SK-N-SH (cell line): ENCODE measurements around the gene HS6ST3. TPM values are rescaled to one million over a fixed set of nuclear protein-coding genes. Genes with fewer than 3 reads are reported as not detected.

Experiments used
- CTCF ChIA-PET: fragments of 300-600, 350-600 bp; formaldehyde crosslinking; extraction: SDS; loops from one replicate; lab custom pipeline; 2021; lab: Yijun Ruan, JAX
- POLR2A ChIA-PET: fragments of 350-600 bp; sonication (Branson Sonifier 250); formaldehyde crosslinking; extraction: SDS; loops from one replicate; lab custom pipeline; 2020; ENCODE audit warnings: antibody characterized with exemption, inconsistent platforms; lab: Yijun Ruan, JAX
- DNase-seq: peaks from one replicate; pipeline ENCODE4 v3.0.0; 2012
- H2AFZ ChIP-seq: fragments of 200-600 bp; sonication (generic); 2 replicates; pipeline ENCODE4 v1.8.1; 2016; ENCODE audit warnings: antibody characterized with exemption, mild to moderate bottlenecking, low read depth
- H3F3A ChIP-seq: fragments of 200-600 bp; sonication (generic); replicated peaks from 2 replicates; pipeline ENCODE3; 2016; ENCODE audit warnings: antibody characterized with exemption, mild to moderate bottlenecking; ENCODE audit not compliant: insufficient read depth
- H3K27ac ChIP-seq, 2 experiments: fragments of 200-500 bp in 1 of 2; fragments of 200-600 bp in 1 of 2; sonication (Bioruptor generic) in 1 of 2; sonication (generic), shearing (Covaris generic) in 1 of 2; 2 replicates each; pipeline versions ENCODE4 v1.5.1 to v1.6.1; 2014 to 2016; ENCODE audit warnings: low read depth in 2 of 2, inconsistent platforms in 1 of 2, low read length in 1 of 2, mild to moderate bottlenecking in 1 of 2, mixed read lengths in 1 of 2
- H3K27me3 ChIP-seq: fragments of 200-600 bp; sonication (generic), shearing (Covaris generic); 2 replicates; pipeline ENCODE4 v1.6.1; 2016; ENCODE audit warnings: mixed run types; ENCODE audit not compliant: insufficient read depth
- H3K36me3 ChIP-seq, 2 experiments: fragments of 200-500 bp in 1 of 2; fragments of 200-600 bp in 1 of 2; sonication (Bioruptor generic) in 1 of 2; sonication (generic) in 1 of 2; replicated peaks in 1 of 2; 2 replicates each; pipeline versions ENCODE3 to v1.5.1; 2014 to 2016; ENCODE audit warnings: low read length in 1 of 2, mild to moderate bottlenecking in 1 of 2; ENCODE audit not compliant: insufficient read depth in 2 of 2, control insufficient read depth in 1 of 2
- H3K4me1 ChIP-seq, 2 experiments: fragments of 200-500 bp in 1 of 2; fragments of 200-600 bp in 1 of 2; sonication (Bioruptor generic) in 1 of 2; sonication (generic), shearing (Covaris generic) in 1 of 2; 2 replicates each; pipeline versions ENCODE4 v1.5.1 to v1.6.1; 2014 to 2016; ENCODE audit warnings: low read depth in 1 of 2, low read length in 1 of 2, mixed run types in 1 of 2; ENCODE audit not compliant: insufficient read depth in 2 of 2, control insufficient read depth in 1 of 2
- H3K4me2 ChIP-seq: fragments of 200-600 bp; sonication (generic), shearing (Covaris generic); 2 replicates; pipeline ENCODE4 v1.6.1; 2017; ENCODE audit warnings: mixed run types
- H3K4me3 ChIP-seq, 2 experiments: fragments of 200-500 bp in 1 of 2; fragments of 200-600 bp in 1 of 2; sonication (Bioruptor generic) in 1 of 2; sonication (generic), shearing (Covaris generic) in 1 of 2; 2 replicates each; pipeline versions ENCODE4 v1.5.1 to v1.8.1; 2014 to 2016; ENCODE audit warnings: low read depth in 2 of 2, inconsistent platforms in 1 of 2, low read length in 1 of 2, mild to moderate bottlenecking in 1 of 2, mixed read lengths in 1 of 2, moderate library complexity in 1 of 2
- H3K79me2 ChIP-seq: fragments of 200-600 bp; sonication (generic); 2 replicates; pipeline ENCODE4 v1.8.1; 2017; ENCODE audit warnings: mild to moderate bottlenecking; ENCODE audit not compliant: insufficient read depth
- H3K9ac ChIP-seq: fragments of 200-600 bp; sonication (generic); 2 replicates; pipeline ENCODE4 v1.6.1; 2017; ENCODE audit warnings: mixed run types
- H3K9me2 ChIP-seq: fragments of 200-600 bp; sonication (generic); 2 replicates; pipeline ENCODE4 v1.6.1; 2017; ENCODE audit warnings: mixed run types
- H3K9me3 ChIP-seq: fragments of 200-600 bp; sonication (generic); 2 replicates; pipeline ENCODE4 v1.6.1; 2017; ENCODE audit warnings: mixed run types, mild to moderate bottlenecking, moderate library complexity
- H4K20me1 ChIP-seq: fragments of 200-600 bp; sonication (generic); 2 replicates; pipeline ENCODE4 v1.6.1; 2017; ENCODE audit warnings: mild to moderate bottlenecking, mixed run types; ENCODE audit not compliant: insufficient read depth
- CHD2 ChIP-seq: fragments of 150-350 bp; IDR thresholded peaks from 2 replicates; pipeline ENCODE4 v1.6.1; 2018; ENCODE audit warnings: low read length; ENCODE audit not compliant: partially characterized antibody
- CTCF ChIP-seq: fragments of 200-600 bp; sonication (generic); IDR thresholded peaks from 2 replicates; pipeline ENCODE4 v1.6.1; 2017; ENCODE audit warnings: antibody characterized with exemption, mild to moderate bottlenecking, moderate library complexity
- ELF1 ChIP-seq: IDR thresholded peaks from 2 replicates; pipeline ENCODE4 v1.4.0; 2012
- EP300 ChIP-seq, 2 experiments: IDR thresholded peaks; 2 replicates each; pipeline versions ENCODE4 v1.4.0 to v1.6.1; 2012; ENCODE audit warnings: borderline replicate concordance in 1 of 2, low read depth in 1 of 2, low read length in 1 of 2
- EZH2phosphoT487 ChIP-seq: fragments of 200-600 bp; sonication (generic); IDR thresholded peaks from 2 replicates; pipeline ENCODE4 v1.6.1; 2017; ENCODE audit warnings: low read depth, mixed run types, mild to moderate bottlenecking, antibody characterized with exemption, moderate library complexity, borderline replicate concordance
- FOXJ3 ChIP-seq: sonication (generic); formaldehyde crosslinking; IDR thresholded peaks from 2 replicates; pipeline ENCODE4 v1.5.1; 2020; ENCODE audit warnings: mild to moderate bottlenecking, missing genetic modification reagents
- FOXM1 ChIP-seq: IDR thresholded peaks from 2 replicates; pipeline ENCODE4 v1.4.0; 2012; ENCODE audit warnings: low read depth, mild to moderate bottlenecking
- GATA2 ChIP-seq: sonication (generic); formaldehyde crosslinking; IDR thresholded peaks from 2 replicates; pipeline ENCODE4 v1.5.0; 2020; ENCODE audit warnings: mild to moderate bottlenecking, missing genetic modification reagents
- NFIC ChIP-seq: IDR thresholded peaks from 2 replicates; pipeline ENCODE4 v1.4.0; 2012; ENCODE audit warnings: borderline replicate concordance
- NRF1 ChIP-seq: IDR thresholded peaks from 2 replicates; pipeline ENCODE4 v1.6.1; 2012; ENCODE audit warnings: low read depth, mild to moderate bottlenecking, low read length
- POLR2AphosphoS5 ChIP-seq: IDR thresholded peaks from 2 replicates; pipeline ENCODE4 v1.6.1; 2012; ENCODE audit warnings: low read depth, low read length
- RAD21 ChIP-seq: IDR thresholded peaks from 2 replicates; pipeline ENCODE4 v1.6.1; 2012; ENCODE audit warnings: mild to moderate bottlenecking, low read length
- RCOR1 ChIP-seq: fragments of 150-350 bp; IDR thresholded peaks from 2 replicates; pipeline ENCODE4 v1.6.1; 2017; ENCODE audit warnings: antibody characterized with exemption, low read length
- RFX5 ChIP-seq: IDR thresholded peaks from 2 replicates; pipeline ENCODE4 v1.6.1; 2012; ENCODE audit warnings: mild to moderate bottlenecking, improper control_type of control experiment, low read length
- TAF1 ChIP-seq: IDR thresholded peaks from 2 replicates; pipeline ENCODE4 v1.6.1; 2012; ENCODE audit warnings: low read depth, mild to moderate bottlenecking, low read length, moderate library complexity, borderline replicate concordance
- TCF12 ChIP-seq: IDR thresholded peaks from 2 replicates; pipeline ENCODE4 v1.4.0; 2012
- WGBS: methylation state at CpG from one replicate; pipeline ENCODE4 v1.1.6; 2017; ENCODE audit warnings: low lambda C conversion rate; 5-methylcytosine and 5-hydroxymethylcytosine counted together
- polyA plus RNA-seq, 3 experiments: library from polyadenylated mRNA; depleted of rRNA; stranded (reverse); fragments of >200 nt; gene quantifications; 2 replicates each; pipeline ENCODE4 v1.2.3, GENCODE V29; 2012
- TF ChIP-seq, protein P1 (sequence below): IDR thresholded peaks from 2 replicates; pipeline ENCODE4 v1.4.0; 2012; ENCODE audit warnings: low read depth, borderline replicate concordance
- TF ChIP-seq, protein P2 (sequence below): IDR thresholded peaks from 2 replicates; pipeline ENCODE4 v1.4.0; 2012; ENCODE audit warnings: low read depth, borderline replicate concordance

Gene HS6ST3
- polyA plus RNA-seq, 1 of the 3 experiments (the other 2 are of a cell fraction): under 0.01 TPM

- CTCF ChIA-PET: no interaction called here
- H3K27me3 ChIP-seq: no peaks in the 10 kb centered on the region
- H3K4me1 ChIP-seq: no peaks in the 10 kb centered on the region
- 43% methylated on average over 6 of the region's 6 CpGs for WGBS
- no peaks in the 10 kb centered on the region for H3K79me2 ChIP-seq
- H3K9me3 ChIP-seq: no peaks in the 10 kb centered on the region
- H4K20me1 ChIP-seq: no peaks in the 10 kb centered on the region
- POLR2A ChIA-PET: no interaction called here
- no peaks in the 10 kb centered on the region for H3K9me2 ChIP-seq
- no peaks in the 10 kb centered on the region for H3F3A ChIP-seq
- TF ChIP-seq POLR2AphosphoS5 (no peak), FOXM1 (no peak)
- no peak overlapping the region for H3K4me3 ChIP-seq
- DNase-seq: no peak
- no peak overlapping the region for H3K4me2 ChIP-seq
- H3K9ac ChIP-seq: no peak overlapping the region
- no peak overlapping the region for H2AFZ ChIP-seq
- H3K36me3 ChIP-seq: no peaks in the 10 kb centered on the region
- H3K27ac ChIP-seq: no peak overlapping the region
Measured at GRCh38 chr13:96696389-96696900, 606.5 kb downstream of the HS6ST3 start.

DNA sequence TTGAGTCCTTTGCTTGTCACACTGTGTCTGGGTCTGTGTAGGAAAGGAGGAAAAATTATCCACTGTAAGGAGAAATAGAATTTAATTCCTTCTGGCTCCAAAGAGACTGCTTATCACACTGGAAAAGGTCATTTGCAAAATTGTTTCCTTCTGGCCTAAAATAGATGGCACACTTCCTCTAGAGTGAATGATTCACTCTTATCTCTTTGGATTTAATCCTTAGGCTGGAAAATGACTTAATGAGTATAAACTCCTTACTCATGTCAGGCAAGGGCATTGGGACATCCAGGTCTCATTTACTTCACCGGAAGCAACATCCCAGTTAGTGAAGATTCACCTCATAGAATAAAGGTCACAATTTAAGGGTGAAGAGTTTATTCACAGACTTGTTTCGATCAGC is 610.8 kb downstream of the HS6ST3 start:
- TF ChIP-seq RAD21: no peak
- TF ChIP-seq NFIC: no peak
- TF ChIP-seq, protein P1, sequence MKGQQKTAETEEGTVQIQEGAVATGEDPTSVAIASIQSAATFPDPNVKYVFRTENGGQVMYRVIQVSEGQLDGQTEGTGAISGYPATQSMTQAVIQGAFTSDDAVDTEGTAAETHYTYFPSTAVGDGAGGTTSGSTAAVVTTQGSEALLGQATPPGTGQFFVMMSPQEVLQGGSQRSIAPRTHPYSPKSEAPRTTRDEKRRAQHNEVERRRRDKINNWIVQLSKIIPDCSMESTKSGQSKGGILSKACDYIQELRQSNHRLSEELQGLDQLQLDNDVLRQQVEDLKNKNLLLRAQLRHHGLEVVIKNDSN: no peak
- no peak for TF ChIP-seq POLR2AphosphoS5
- TF ChIP-seq RFX5: no peak
- no peak for TF ChIP-seq CTCF
- TF ChIP-seq NRF1: no peak
- TF ChIP-seq FOXM1: no peak
- TF ChIP-seq TCF12: no peak
- TF ChIP-seq GATA2 (CRISPR knock-in tag): peak; percentile 53
- TF ChIP-seq CHD2: no peak
- 0 out of 4 replicates have a peak, but pooled peaks of 1 of the 2 experiments have one; percentile 26 for TF ChIP-seq EP300 (IDR thresholded peaks at IDR 0.05; ENCODE audit: borderline replicate concordance in 1 of 2, low read depth in 1 of 2, low read length in 1 of 2)
- TF ChIP-seq RCOR1: no peak
- TF ChIP-seq ELF1: no peak
- no peak for TF ChIP-seq FOXJ3 (CRISPR knock-in tag)
- no peak for TF ChIP-seq EZH2phosphoT487
- no peak for TF ChIP-seq TAF1
- TF ChIP-seq, protein P2, sequence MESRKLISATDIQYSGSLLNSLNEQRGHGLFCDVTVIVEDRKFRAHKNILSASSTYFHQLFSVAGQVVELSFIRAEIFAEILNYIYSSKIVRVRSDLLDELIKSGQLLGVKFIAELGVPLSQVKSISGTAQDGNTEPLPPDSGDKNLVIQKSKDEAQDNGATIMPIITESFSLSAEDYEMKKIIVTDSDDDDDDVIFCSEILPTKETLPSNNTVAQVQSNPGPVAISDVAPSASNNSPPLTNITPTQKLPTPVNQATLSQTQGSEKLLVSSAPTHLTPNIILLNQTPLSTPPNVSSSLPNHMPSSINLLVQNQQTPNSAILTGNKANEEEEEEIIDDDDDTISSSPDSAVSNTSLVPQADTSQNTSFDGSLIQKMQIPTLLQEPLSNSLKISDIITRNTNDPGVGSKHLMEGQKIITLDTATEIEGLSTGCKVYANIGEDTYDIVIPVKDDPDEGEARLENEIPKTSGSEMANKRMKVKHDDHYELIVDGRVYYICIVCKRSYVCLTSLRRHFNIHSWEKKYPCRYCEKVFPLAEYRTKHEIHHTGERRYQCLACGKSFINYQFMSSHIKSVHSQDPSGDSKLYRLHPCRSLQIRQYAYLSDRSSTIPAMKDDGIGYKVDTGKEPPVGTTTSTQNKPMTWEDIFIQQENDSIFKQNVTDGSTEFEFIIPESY: no peak
- peak; percentile 16 for DNase-seq
- Histone ChIP-seq H3K9ac (no peak overlapping the region), H3K9me3 (no peaks in the 10 kb centered on the region), H3F3A (no peaks in the 10 kb centered on the region), H3K27ac (no peak overlapping the region), H3K9me2 (no peaks in the 10 kb centered on the region), H3K36me3 (no peaks in the 10 kb centered on the region), H3K4me3 (no peak overlapping the region), H2AFZ (no peak overlapping the region), H3K79me2 (no peaks in the 10 kb centered on the region), H3K4me2 (no peak overlapping the region), H3K27me3 (no peaks in the 10 kb centered on the region), H3K4me1 (no peaks in the 10 kb centered on the region), H4K20me1 (no peaks in the 10 kb centered on the region)
- 2% methylated on average over 2 of the region's 2 CpGs for WGBS
- POLR2A ChIA-PET: no interaction called here
- CTCF ChIA-PET: interaction anchor here (1.2 kb wide), 1 partner anchor 32 kb away, joined by 3 read pairs; no protein-coding TSS in a partner anchor
